IMR-90 (cell line): ENCODE results near the gene RFC3. TPM values are rescaled to one million over a fixed set of nuclear protein-coding genes. Genes with fewer than 3 reads are reported as not detected.
A peak's percentile ranks its signal among the peaks of the same experiment; 100 is the strongest.

ENCODE experiments used
- ATAC-seq: fragments of 200-7000 bp; cut with Tn5 transposase; 2 replicates; pipeline ENCODE4 v1.9.1; 2020; ENCODE audit warnings: low read depth, mild to moderate bottlenecking, moderate library complexity
- BruUV-seq: library from RNA; stranded (reverse); fragments of 400-500 nt; replicated peaks from 2 replicates; lab custom pipeline; 2021; lab: Mats Ljungman, UMichigan
- CTCF ChIA-PET: fragments of 300-600 bp; formaldehyde crosslinking; extraction: SDS; loops from one replicate; lab custom pipeline; 2021; ENCODE audit warnings: antibody characterized with exemption; lab: Yijun Ruan, JAX
- POLR2A ChIA-PET: fragments of 300-600 bp; sonication (Branson Sonifier 250); formaldehyde crosslinking; loops from one replicate; lab custom pipeline; 2022; ENCODE audit warnings: antibody characterized with exemption; ENCODE audit not compliant: unreplicated experiment; lab: Charles Lee
- DNase-seq: peaks from one replicate; pipeline ENCODE4 v3.0.0; 2013
- H2AFZ ChIP-seq: replicated peaks from 2 replicates; pipeline ENCODE3; 2013; ENCODE audit warnings: low read length, mild to moderate bottlenecking; ENCODE audit not compliant: poor library complexity
- H2AK5ac ChIP-seq: 2 replicates; pipeline ENCODE4 v1.6.1; 2013; ENCODE audit warnings: low read depth, low read length, inconsistent platforms
- H2AK9ac ChIP-seq: replicated peaks from 2 replicates; pipeline ENCODE3; 2013; ENCODE audit warnings: mild to moderate bottlenecking, low read depth, low read length, moderate library complexity; ENCODE audit not compliant: poor library complexity
- H2BK120ac ChIP-seq: 2 replicates; pipeline ENCODE4 v1.6.1; 2013; ENCODE audit warnings: low read depth, low read length, inconsistent platforms
- H2BK15ac ChIP-seq: 3 replicates; pipeline ENCODE4 v1.6.1; 2013; ENCODE audit warnings: low read depth, low read length, inconsistent platforms
- H2BK20ac ChIP-seq: 2 replicates; pipeline ENCODE4 v1.6.1; 2013; ENCODE audit warnings: low read depth, mild to moderate bottlenecking, inconsistent platforms, low read length, moderate library complexity
- H2BK5ac ChIP-seq: 2 replicates; pipeline ENCODE4 v1.6.1; 2013; ENCODE audit warnings: mild to moderate bottlenecking, low read depth, low read length, inconsistent platforms; ENCODE audit not compliant: poor library complexity, severe bottlenecking
- H3K14ac ChIP-seq: replicated peaks from 2 replicates; pipeline ENCODE4 v1.6.1; 2013; ENCODE audit warnings: low read depth, low read length, inconsistent platforms
- H3K18ac ChIP-seq: 2 replicates; pipeline ENCODE4 v1.6.1; 2013; ENCODE audit warnings: low read depth, low read length, control low read depth
- H3K23ac ChIP-seq: 2 replicates; pipeline ENCODE4 v1.6.1; 2013; ENCODE audit warnings: low read depth, low read length, inconsistent platforms
- H3K27ac ChIP-seq: 2 replicates; pipeline ENCODE4 v1.5.1; 2013; ENCODE audit warnings: mild to moderate bottlenecking, control low read depth, low read length; ENCODE audit not compliant: insufficient read depth
- H3K27me3 ChIP-seq: 2 replicates; pipeline ENCODE4 v1.6.1; 2013; ENCODE audit warnings: low read length; ENCODE audit not compliant: control insufficient read depth, insufficient read depth
- H3K36me3 ChIP-seq: 2 replicates; pipeline ENCODE4 v1.6.1; 2013; ENCODE audit warnings: low read length, mixed read lengths; ENCODE audit not compliant: control insufficient read depth, insufficient read depth
- H3K4ac ChIP-seq: 2 replicates; pipeline ENCODE4 v1.6.1; 2013; ENCODE audit warnings: low read depth, low read length, inconsistent platforms
- H3K4me1 ChIP-seq: 2 replicates; pipeline ENCODE4 v1.6.1; 2013; ENCODE audit warnings: low read length, mixed read lengths; ENCODE audit not compliant: control insufficient read depth, insufficient read depth
- H3K4me2 ChIP-seq: 2 replicates; pipeline ENCODE4 v1.6.1; 2013; ENCODE audit warnings: low read depth, mild to moderate bottlenecking, control low read depth, low read length, moderate library complexity
- H3K4me3 ChIP-seq: 2 replicates; pipeline ENCODE4 v1.5.1; 2013; ENCODE audit warnings: low read depth, mild to moderate bottlenecking, control low read depth, low read length, moderate library complexity; ENCODE audit not compliant: insufficient read depth
- H3K56ac ChIP-seq: 2 replicates; pipeline ENCODE4 v1.6.1; 2013; ENCODE audit warnings: low read length, inconsistent platforms; ENCODE audit not compliant: insufficient read depth; ENCODE audit errors: extremely low read depth
- H3K79me1 ChIP-seq, 2 experiments: 2 replicates each; pipeline ENCODE4 v1.6.1; 2013; ENCODE audit warnings: low read length in 2 of 2, inconsistent platforms in 1 of 2, low read depth in 1 of 2
- H3K9ac ChIP-seq: 2 replicates; pipeline ENCODE4 v1.6.1; 2013; ENCODE audit warnings: low read depth, low read length, control low read depth
- H3K9me1 ChIP-seq: 2 replicates; pipeline ENCODE4 v1.6.1; 2013; ENCODE audit warnings: low read length, inconsistent platforms; ENCODE audit not compliant: insufficient read depth
- H3K9me3 ChIP-seq: 2 replicates; pipeline ENCODE4 v1.6.1; 2013; ENCODE audit warnings: low read length; ENCODE audit not compliant: control insufficient read depth, insufficient read depth
- H4K20me1 ChIP-seq: 2 replicates; pipeline ENCODE4 v1.6.1; 2013; ENCODE audit warnings: low read length, inconsistent platforms; ENCODE audit not compliant: insufficient read depth
- H4K5ac ChIP-seq: 2 replicates; pipeline ENCODE4 v1.6.1; 2013; ENCODE audit warnings: mild to moderate bottlenecking, low read depth, low read length, control low read depth
- H4K8ac ChIP-seq, 2 experiments: 2 replicates each; pipeline ENCODE4 v1.6.1; 2013; ENCODE audit warnings: low read depth in 2 of 2, low read length in 2 of 2, control low read depth in 1 of 2, inconsistent platforms in 1 of 2
- H4K91ac ChIP-seq: 2 replicates; pipeline ENCODE4 v1.6.1; 2013; ENCODE audit warnings: low read depth, low read length, inconsistent platforms; ENCODE audit not compliant: insufficient read depth
- MXI1 ChIP-seq: IDR thresholded peaks from 2 replicates; pipeline ENCODE4 v1.6.1; 2012; ENCODE audit warnings: low read depth, mild to moderate bottlenecking, low read length, moderate library complexity, borderline replicate concordance
- RAD21 ChIP-seq: IDR thresholded peaks from 2 replicates; pipeline ENCODE4 v1.6.1; 2012; ENCODE audit warnings: low read length, improper control_type of control experiment
- WGBS, 2 experiments: methylation state at CpG; one replicate each; pipeline versions ENCODE4 v1.1.5 to v1.1.7; 2013; ENCODE audit warnings: missing lambda C conversion rate in 2 of 2; ENCODE audit not compliant: insufficient read length in 1 of 2; ENCODE audit errors: extremely low coverage in 2 of 2; 5-methylcytosine and 5-hydroxymethylcytosine counted together
- dilution Hi-C: fragments of 300-500 bp; cut with HindIII; formaldehyde crosslinking; loops from one replicate; pipeline ENCODE4 v1.14.3; 2018; ENCODE audit warnings: low sequenced_read_pairs; ENCODE audit not compliant: unreplicated experiment
- in situ Hi-C: fragments of 300-500 bp; cut with MboI; formaldehyde crosslinking; loops from 3 replicates; pipeline ENCODE4 v1.14.3; 2019; ENCODE audit warnings: low sequenced_read_pairs, inconsistent platforms, mixed read lengths
- intact Hi-C: fragments of 100-400 bp; cut with micrococcal nuclease; formaldehyde crosslinking; loops from 2 replicates; pipeline ENCODE4 v1.10.0; 2022
- polyA plus RNA-seq, 3 experiments: library from polyadenylated mRNA; depleted of rRNA; stranded (reverse); fragments of >200 nt; gene quantifications; 2 replicates each; pipeline ENCODE4 v1.2.3, GENCODE V29; 2012; ENCODE audit warnings: low replicate concordance in 1 of 3
- total RNA-seq: library from RNA; depleted of rRNA; stranded (reverse); fragments of >200 nt; gene quantifications from 2 replicates; pipeline ENCODE4 v1.2.3, GENCODE V29; 2012

RFC3 gene
- total and polyA plus RNA-seq, 2 of the 4 experiments (the other 2 are of a cell fraction) = 9.8 to 12.9 TPM

- no peak overlapping the region for H2BK20ac ChIP-seq
- H3K36me3 ChIP-seq = no peaks in the 10 kb centered on the region
- no peak for DNase-seq
These were observed 56.9 kb downstream of the RFC3 start for GRCh38 chr13:33874871-33875270.

More at GRCh38 chr13:33874871-33875270, 56.9 kb downstream of the RFC3 start:
- TF ChIP-seq RAD21 (0 out of 2 replicates have a peak, but pooled peaks have one; percentile 9), MXI1 (no peak)
- intact Hi-C loops = no loop called here
- H3K4ac ChIP-seq = no peak overlapping the region
- no peak overlapping the region for H4K91ac ChIP-seq
- H3K56ac ChIP-seq = no peak overlapping the region
- no peak for ATAC-seq
- H3K18ac ChIP-seq = no peak overlapping the region
- H3K27me3 ChIP-seq = no peaks in the 10 kb centered on the region
- no peak overlapping the region for H2BK15ac ChIP-seq
- POLR2A ChIA-PET = no interaction called here
- CTCF ChIA-PET = interaction anchor here (0.6 kb wide), 1 partner anchor 228 kb away, joined by 3 read pairs; no protein-coding TSS in a partner anchor
- H4K8ac ChIP-seq = no peak overlapping the region
- no peaks in the 10 kb centered on the region for H3K9me1 ChIP-seq
- in situ Hi-C loops = no loop called here
- dilution Hi-C loops = no loop called here
- H3K9me3 ChIP-seq = no peaks in the 10 kb centered on the region
- no CpG with 5 or more reads among the region's 5 CpGs for WGBS, 2 experiments
- no peak overlapping the region for H2AFZ ChIP-seq
- H2AK9ac ChIP-seq = no peak overlapping the region
- no peaks in the 10 kb centered on the region for H4K20me1 ChIP-seq
- no peak overlapping the region for H3K23ac ChIP-seq
- H3K4me1 ChIP-seq = no peaks in the 10 kb centered on the region
- no peak overlapping the region for H3K27ac ChIP-seq
- H2BK5ac ChIP-seq = no peak overlapping the region
- H3K4me3 ChIP-seq = no peak overlapping the region
- no peaks in the 10 kb centered on the region for H3K79me1 ChIP-seq
- H4K5ac ChIP-seq = no peak overlapping the region
- no TSS peak for BruUV-seq
- H3K4me2 ChIP-seq = no peak overlapping the region
- no peak overlapping the region for H2AK5ac ChIP-seq
- no peak overlapping the region for H2BK120ac ChIP-seq
- no peak overlapping the region for H3K14ac ChIP-seq
- no peak overlapping the region for H3K9ac ChIP-seq
